Stimulated activated CD8-positive, alpha-beta memory T cell treated with anti-CD3 and anti-CD28 coated beads, Interleukin-4, amount 100 ng/mL, for 1 hour (primary cell): ENCODE measurements around the gene INS.

ENCODE experiments used
- DNase-seq, 2 donors: peaks; one replicate each; pipeline ENCODE4 v3.0.0-alpha.2; 2020; ENCODE audit warnings: low read depth in 2 of 2, low spot score in 1 of 2

Gene INS

DNA sequence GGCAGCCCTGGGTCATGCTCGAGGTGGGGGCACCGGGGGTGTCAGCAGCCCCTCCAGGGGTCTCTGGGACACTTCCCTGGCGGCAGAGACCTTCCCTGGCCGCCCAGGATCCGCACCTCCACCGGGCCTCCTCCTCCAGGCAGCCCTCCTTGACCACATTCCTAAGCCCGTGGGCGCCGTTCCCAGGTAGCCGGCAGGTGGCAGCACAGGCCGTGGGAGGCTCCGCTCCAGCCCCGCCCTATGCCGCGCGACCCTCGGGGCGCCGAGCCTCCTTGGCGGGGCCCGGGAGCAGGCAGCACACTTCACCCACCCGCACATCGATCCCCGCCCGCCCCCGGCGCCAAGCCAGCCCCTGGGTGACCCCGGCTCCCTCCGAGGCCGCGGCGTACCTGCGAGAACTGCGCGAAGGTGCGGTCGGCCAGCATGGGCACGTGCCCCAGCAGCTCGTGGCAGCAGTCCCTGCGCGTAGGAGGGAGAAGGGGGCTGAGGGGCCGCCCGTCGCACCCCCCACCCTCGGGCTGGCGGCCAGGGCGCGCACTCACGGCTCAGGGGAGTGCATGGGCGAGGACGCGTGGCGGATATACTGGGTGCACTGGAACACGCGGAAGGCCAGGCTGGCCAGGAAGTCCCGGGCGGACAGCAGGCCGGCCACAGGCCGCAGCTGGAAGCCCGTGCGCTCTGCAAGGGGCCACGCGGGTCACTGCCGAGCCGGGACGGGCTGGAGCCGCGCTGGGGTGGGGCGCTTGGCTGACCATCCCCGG lies 5.3 kb upstream of the INS start:
- no peak for DNase-seq

DNA sequence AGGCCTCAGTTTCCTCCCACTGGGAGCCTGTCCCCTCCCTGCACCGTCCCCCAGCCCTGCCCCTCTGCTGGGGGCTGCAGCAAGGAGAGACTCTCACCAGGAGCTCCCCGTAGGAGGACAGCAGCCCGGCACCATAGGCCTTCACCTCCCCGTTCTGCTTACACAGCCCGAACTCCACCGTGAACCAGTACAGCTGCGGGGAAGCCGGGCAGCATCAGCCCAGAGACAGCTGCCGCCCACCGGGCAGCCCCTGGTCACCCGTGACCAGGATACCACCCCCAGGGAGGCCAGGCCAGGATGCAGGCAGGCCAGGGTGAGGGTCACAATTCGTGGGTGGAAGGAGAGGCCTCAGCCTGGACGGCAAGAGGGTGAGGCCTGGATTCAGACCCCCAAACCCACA lies 4.6 kb upstream of the INS start:
- no peak for DNase-seq

DNA sequence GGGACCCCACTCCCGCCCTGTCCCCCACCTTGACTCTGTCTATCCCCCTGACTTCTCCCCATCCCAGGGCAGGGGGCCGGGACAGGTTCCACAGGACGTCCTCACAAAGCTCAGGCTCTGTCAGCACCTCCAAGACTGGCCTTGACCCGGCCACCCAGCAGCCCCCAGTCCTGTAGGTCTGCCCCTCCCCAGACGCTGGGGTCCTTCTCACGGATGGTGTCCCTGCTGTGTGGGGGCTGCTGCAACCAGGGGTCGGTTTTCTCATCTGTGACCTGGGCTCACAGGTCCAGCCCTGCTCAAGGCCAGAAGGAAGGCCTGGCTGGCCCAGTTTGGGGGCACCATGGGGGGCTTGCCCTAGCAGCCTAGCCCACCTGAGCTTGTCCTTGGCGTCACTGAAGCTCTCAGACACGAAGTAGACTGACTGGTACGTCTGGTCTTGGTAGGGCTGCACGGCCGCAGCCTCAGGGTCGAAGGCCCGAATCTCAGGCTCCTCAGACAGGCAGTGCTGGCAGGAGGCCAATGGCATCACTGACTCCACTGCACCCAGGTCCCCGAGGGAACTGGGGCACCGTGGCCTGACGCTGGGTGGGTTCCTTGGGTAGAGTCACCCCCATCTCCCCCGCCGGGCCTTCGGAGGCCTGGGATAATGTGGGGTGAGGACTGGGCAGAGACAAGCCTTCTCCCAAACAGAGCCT lies 4.0 kb upstream of the INS start:
- DNase-seq: no peak

- no peak for DNase-seq
Observed at GRCh38 chr11:2164081-2164480, 3.1 kb upstream of the INS start.

- DNase-seq: no peak
Observed at GRCh38 chr11:2163428-2163978, 2.5 kb upstream of the INS start.

- no peak for DNase-seq
Observed at GRCh38 chr11:2159536-2160413, 1.2 kb downstream of the INS start.

- no peak for DNase-seq
Observed at GRCh38 chr11:2158966-2159365, 2.0 kb downstream of the INS start.

DNA sequence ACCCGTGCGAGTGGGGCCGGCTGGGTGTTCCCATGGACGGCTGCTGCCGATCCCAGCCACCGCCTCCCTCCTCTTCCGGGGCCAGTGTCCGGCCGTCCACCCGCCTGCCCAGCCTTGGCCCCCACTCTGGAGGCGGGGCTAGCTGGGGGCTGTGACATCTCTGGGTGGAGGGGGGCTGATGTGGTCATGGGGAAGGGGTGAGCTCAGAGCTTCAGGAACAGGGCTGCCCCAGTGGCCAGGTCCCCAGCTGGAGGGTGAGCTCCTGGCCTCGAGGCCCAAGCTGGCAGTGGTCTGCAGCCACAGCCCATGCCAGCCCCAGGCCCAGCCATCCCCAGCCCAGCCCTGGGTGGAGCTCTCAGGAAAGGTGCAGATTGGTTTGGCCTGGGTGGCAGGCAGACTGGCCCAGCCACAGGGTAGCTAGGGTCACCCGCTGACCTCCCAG lies 2.7 kb downstream of the INS start:
- DNase-seq: no peak

DNA sequence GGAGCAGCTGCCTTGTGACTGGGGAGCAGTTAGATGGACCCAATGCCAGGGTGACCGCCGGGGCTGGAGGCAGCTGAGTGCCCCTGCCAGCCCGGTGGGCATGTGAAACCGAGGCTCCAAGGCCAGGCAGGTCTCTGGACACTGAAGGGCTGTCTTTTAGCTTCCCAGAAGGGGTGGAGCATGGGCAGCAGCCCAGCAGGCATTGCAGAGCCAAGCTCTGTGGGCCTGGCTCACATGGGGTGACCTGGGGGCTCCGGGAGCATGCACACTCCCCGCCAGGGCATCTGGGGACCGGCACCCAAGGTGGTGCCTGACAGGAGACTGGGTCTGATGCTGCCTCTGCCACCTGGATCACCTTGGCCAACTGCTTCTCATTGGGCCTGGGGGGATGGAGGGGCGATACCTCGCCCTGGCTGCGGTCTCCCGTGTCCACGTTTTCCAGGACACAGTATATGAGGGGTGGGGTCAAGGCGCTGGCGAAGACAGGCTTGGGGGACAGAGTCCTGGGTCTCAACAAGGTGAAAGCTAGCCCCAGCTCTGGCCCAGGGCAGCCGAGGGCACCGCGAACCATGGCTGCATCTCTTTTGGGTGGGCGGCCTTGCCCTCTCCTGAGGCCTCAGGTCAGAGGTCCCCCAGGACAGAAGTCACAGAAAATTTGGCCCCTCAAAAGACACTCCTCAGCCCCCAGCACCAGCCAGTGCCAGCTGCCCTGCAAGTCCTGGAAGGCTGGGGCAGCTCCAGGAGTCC lies 3.5 kb downstream of the INS start:
- DNase-seq: no peak

DNA sequence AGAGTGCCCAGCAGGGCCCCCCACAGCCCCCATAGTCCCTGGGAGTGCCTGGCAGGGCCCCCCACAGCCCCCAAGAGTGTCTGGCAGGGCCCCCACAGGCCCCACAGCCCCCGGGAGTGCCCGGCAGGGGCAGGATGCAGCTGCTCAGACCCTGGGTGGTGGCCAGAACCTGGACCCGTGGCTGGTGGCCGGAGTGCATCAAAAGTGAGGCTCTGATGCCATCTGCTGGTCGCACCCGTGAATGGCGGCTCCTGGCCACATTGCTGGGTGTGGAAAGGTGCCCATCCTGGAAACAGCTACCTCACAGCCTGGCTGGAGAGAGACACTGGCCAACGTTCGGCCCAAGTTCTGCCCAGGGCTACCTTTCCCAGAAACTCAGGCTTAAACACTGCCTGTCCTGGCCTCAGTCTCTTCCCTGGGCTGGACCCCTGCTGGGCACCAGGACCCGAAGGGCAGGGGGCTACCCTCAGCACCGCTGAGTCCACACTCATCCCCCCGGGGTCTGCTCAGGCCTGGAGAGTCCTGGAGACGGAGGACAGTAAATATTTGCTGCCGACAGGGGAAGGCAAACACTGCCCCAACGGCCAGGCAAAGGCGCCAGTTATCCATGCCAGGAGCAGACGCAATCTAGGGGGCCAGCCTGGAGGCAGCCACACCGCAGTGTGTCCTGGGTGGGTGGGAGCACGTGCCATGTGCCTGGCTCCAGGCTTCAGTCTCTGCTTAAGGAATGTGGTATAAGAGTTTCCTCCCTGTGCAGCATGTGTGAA lies 4.4 kb downstream of the INS start:
- DNase-seq: peak; percentile 9 to 16

DNA sequence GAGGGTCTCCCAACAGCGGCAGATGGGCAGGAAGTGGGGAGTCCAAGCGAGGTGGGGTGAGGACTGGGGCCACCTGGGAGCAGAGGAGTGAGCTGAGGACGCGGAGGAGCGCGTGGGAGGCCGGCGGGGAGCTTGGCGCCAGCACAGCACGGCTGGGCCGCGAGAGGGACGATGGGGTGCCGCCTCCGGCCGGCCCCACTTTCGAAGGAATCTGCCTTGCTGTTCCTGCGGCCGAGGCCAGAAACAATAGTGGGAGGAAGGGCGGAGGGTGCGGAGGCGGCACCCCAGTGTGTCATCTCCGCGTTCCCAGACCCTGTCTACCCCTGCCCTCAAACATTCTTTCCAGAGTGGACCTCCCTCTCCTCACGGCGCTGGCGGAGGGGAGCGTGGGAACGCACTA lies 5.5 kb downstream of the INS start:
- no peak for DNase-seq

GRCh38 chr11:2154889-2155288 lies 6.1 kb downstream of the INS start:
- no peak for DNase-seq

- no peak for DNase-seq
Observed at GRCh38 chr11:2154195-2154585, 6.8 kb downstream of the INS start.

GRCh38 chr11:2153581-2154194 lies 7.3 kb downstream of the INS start:
- no peak for DNase-seq

GRCh38 chr11:2151500-2152257 lies 9.3 kb downstream of the INS start:
- DNase-seq: peak; percentile 57 to 67

DNA sequence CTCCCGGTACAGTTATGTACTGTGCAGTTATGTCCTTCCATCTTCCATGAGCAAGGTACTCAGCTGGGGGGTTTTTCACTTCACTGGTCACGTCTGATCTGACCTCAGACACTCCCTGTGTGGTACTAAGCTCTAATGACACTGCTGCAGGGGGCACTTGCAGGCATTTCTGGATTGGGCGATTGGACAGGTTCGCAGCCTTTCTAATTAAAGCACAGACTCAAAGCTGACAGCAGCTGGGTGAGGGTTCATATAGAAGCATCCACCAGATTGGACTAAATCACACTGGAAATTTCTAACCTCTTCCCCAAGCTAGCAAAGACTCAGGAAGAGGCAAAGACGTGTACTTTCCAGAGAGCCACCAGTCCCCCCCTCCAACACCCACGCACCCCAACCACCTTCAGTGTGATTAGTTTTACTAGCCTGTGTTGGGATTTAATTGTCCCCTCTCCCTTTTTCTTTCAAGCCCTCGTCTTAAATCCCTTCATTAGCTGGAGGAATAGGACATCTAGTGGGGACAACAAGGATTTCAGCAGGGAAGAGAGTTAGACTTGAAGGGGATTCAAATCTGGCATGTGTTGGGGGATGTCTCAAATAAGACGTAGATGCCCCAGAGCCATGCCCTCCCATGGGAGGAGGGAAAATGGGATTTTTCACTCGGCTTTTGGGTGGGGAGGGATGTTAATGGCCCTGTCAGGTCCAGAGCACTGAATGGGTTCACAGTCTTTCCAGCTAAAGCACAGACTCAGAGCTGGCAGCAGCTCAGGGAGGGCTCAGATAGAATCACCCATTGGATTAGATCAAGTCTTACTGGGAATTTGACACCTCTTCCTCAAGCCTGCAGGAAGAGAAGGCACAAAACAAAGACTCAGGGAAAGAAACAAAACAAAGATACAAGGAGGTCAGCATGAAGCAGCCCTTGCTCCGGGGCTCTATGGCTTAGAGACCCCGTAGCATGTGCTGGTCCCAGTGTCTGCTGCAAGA lies 10.9 kb downstream of the INS start:
- DNase-seq: no peak

- DNase-seq: no peak
Observed at GRCh38 chr11:2149460-2149859, 11.5 kb downstream of the INS start.

- DNase-seq: no peak
Observed at GRCh38 chr11:2148595-2148994, 12.4 kb downstream of the INS start.
